ACHN (cell line): Measurements from ENCODE around the gene PDE1C.
"Not testable (repeated sequence)": the region's sequence is repeated elsewhere in the genome, so short reads cannot be mapped to it uniquely, and the experiment has no call there.

ENCODE experiments used
- DNase-seq: peaks from one replicate; pipeline ENCODE4 v3.0.0-alpha.2; 2015
- in situ Hi-C: cut with HindIII; loops from 2 replicates; pipeline ENCODE4 v1.10.0; 2017; ENCODE audit warnings: low sequenced_read_pairs, low pct_ligation_motif_present, low pct_unique_long_range_greater_than_20kb

The PDE1C gene

DNA sequence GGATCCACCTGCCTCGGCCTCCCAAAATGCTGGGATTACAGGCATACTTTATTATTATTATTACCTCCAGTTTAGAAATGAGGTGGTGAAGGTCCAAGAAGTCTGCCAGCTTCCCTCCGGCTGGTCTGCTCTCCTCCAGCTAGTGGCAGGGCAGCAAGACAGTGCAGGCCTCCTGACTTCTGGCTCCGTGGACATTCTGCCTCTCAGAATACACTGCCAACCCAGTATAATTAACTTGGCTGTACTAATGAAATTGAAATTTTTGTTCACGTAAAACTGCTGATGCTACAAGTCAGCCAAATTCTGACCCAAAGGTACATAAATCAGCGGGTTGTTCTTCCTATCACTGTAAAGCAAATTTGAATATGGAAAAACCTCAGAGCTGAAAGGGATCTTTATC is 7.6 kb upstream of the PDE1C start:
- no peak for DNase-seq
- in situ Hi-C loops = no loop called here

DNA sequence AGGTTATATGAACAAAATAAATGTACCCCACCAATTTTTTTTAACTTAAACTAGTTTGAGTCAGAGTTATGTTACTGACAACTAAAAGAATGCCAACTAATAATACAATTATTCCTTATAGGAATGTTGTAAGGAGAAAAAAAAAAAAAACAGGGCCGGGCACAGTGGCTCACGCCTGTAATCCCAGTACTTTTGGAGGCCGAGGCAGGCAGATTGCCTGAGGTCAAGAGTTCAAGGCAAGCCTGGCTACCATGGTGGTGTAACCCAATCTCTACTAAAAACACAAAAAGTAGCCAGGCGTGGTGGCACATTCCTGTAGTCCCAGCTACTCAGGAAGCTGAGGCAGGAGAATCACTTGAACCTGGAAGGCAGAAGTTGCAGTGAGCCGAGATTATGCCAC is 6.6 kb upstream of the PDE1C start:
- DNase-seq, in situ Hi-C loops: not testable (repeated sequence)

DNA sequence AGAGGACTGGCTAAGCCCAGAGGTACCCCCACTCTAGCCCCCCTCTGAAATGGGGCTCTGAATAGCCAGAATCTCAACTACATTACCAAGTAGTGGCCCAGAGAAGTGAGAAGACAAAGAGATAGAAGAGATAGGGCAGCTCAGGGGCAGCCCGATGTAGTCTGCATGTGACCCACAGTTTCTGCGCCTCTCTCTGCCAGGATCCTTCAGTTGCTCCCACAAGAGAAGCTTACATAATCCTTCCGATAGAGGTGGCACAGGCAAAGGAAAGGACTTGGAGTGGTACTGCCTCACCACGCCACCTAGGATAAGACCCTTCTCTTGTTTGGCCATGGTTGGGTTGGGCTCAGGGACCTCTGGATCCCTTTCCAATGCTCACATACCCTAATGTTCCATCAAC is 5.4 kb upstream of the PDE1C start:
- in situ Hi-C loops = no loop called here
- no peak for DNase-seq

DNA sequence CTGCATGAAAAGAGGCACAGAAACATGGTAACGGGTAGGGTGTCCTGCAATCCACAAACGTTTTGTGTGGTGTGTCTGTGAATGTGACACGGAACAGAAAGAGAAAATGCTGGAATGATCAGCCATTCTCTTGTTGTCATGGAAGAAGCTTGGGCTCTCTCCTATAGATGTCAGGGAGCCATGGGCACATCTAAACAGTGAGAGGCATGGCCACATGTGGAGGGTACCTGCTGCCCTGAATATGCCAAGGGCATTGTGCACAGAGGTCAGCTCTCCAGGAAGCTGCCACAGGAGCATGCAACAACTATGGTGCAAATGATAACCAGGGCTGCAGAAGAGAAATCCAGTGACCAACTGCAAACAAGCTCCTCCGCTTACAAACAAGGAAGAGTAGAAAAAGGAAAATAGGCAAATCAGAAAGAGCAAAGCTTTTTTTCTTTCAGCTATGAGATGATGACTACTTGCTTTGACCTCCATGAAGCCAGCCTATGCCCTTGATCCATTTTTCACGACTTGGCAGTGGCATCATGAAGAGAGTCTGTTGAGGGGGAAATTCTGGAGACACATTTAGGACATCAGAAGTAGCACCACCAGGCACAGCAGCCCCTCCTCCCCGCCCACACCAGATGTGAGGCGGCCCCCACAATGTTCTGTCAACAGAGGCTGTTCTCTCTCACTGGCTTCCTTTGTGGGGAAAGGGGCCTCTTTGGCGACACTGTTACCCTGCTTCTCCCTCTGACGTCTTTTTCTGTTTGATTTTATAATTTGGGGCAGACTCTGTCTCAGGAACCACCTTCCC is 4.8 kb upstream of the PDE1C start:
- DNase-seq = no peak
- in situ Hi-C loops = no loop called here

DNA sequence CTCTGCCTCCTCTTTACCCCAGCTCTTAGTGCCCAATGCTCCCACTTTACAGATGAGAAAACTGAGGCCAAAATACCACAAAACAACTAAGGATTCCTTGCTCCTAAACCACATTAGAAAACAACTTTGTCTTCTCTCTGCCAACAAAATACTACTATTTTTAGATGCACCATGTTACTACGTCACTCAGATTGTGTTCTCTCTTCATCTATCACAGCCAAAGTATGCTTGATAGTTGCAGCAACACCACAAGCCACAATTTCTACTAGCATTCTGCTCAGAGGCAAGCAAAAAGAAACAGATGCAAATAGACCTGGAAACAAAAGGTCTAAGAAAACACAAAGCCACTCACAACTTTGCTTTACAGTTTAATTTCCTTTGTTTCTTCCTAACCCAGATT is 3.3 kb upstream of the PDE1C start:
- no peak for DNase-seq
- in situ Hi-C loops = no loop called here

DNA sequence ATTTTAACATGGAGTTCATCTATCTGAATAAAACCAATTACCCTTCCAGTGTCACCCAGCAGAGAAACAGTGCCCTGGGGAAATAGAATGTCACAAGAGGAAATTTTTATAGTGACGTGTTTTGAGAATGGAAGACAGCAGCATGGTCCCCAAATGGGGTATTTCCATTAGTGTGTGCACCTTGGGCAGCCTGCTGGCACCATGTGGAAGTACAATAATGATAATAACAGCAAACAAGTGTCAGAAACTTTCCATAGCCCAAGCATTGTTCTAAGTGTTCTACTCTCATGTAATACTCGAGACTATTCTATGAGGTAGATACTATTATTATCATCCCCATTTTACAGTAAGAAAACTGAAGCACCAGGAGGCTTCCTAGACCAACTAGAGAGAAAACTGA is 2.2 kb upstream of the PDE1C start:
- DNase-seq = no peak
- in situ Hi-C loops = no loop called here

DNA sequence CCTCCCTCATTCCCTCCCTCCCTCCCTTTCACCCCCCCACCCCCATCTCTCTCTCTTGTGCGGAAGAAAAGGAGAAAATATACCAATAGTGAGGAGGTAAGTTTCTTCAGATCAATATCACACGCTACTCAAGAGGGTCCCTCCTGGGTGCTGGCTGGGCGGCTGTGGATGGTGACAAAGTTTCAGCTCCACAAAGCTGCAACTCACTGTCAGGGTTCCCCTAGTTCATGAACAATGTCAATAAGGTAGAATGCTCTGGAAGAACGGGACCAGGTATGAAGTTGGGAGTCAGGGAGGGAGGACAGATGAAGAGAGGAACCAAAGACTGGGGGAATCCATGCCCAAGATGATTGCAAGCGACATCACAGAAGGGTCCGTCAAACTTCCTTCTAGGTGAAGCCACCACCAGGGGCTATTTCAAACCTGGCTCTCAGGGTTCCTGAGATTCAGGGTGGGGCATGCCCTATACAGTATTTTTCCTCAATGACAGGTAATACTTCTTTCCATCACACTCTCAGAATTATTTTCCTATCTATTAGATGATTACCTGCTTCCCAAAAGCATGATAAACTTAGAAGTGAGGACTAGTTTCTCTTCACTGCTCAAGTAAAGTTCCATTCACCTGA is 1.4 kb upstream of the PDE1C start:
- no peak for DNase-seq
- in situ Hi-C loops = no loop called here

DNA sequence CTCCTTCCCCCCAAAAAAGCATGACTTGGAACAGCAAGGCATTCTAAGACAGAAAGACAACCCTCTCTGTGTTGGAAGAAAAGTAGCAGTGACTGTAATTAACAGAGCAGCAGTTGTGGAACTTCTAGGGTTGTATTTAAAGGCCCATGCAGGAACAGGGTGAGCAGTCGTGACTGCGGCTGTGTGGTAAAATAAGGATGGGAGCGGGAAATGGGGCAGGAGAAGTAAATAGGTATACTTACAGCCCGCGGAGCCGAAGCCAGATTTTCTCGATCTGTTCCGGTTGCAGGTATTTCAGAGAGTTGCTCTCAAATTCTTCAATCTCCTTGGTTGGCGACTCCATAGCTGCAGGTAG is 179 bp downstream of the PDE1C start:
- DNase-seq = no peak
- in situ Hi-C loops = no loop called here

DNA sequence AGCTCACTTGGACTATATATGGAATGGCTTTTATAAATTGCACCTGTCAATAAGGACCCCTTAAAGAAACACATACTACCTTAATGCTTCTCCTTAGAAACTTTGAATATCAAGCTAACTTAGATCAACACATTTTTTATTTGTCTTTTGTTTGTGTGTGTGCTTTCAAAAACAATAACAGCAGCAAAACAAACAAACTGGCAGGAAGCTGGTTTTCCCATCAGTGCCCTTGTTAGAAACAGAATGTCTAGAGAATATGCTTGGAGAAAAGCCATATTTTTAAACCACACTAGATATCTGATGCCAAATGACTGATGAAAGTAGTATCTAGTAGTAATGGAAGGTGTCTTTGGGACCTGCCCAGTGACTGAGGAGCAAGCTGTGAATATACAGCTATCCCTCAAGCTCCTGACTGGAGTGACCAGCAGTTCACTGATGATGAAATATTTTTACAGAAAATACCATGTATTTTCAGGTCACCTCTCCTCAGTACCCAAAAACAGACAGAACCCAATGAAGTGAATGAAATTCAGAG is 1.0 kb downstream of the PDE1C start:
- in situ Hi-C loops = no loop called here
- DNase-seq = no peak

DNA sequence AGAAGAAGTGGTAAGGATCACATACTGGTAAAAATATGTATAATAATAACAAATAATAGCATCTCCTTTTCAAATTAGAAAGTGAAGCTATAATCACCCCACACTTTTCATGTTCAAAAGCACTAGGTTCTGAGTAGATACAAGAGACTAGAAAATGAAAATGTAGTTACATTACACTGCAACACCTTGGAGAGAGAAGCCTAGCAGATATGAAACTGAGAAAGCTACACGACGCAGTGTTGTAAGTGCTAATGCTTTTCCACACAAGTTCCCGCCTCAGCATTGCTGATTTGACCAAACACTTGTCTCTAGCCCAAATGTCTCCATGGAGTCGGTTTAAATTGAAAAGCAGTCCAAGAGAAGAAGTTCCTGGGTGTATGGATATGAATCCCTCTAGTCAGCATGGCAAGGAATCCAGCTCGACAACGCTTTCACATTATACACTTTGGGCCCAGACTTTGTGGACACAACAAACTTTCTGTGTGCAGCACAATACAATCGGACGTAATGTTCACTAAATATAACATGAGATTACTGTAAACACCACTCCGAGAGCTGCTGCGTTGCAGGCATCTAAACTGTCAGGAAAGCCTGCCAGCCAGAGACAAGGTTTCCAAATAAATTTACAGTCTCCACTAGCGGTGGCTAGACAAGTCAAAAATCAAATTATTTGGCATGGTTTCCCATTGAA is 1.7 kb downstream of the PDE1C start:
- in situ Hi-C loops = no loop called here
- no peak for DNase-seq

DNA sequence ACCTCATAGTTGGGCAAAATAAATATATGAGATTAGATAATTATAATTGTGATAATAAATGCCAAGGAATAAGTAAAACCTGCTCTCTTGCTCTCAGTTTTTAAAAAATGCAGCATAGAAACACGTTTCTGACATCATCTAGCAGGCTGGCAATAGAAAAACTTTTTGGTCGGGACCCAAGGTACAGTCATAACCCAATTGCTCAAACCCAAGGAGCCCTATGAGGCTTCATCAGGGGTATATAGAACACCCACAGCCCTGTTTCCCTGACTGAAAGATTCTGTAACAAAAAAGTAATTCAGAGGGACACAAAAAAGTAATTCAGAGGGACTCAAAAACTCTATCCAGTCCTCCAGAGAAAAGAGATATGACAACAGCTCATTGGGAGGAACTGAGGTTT is 3.8 kb downstream of the PDE1C start:
- DNase-seq = no peak
- in situ Hi-C loops = no loop called here

DNA sequence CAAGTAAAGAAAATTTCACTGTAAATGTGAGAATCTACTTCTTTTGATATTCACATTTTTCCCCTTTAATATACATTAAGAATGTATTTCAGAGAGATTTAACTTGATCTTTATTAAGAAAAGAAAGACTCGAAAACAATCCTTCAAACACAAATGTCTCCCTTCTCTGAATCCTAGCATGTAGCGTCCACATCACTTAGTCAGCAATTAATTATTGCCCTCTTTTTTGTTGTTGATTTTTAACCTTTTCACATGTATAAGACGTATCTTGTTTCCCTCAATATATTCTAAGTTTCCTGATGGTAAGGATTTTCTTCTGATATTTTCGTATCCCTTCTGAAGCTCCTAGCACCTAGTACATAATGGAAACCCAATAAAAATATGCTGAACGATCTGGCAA is 6.6 kb downstream of the PDE1C start:
- no peak for DNase-seq
- in situ Hi-C loops = no loop called here

DNA sequence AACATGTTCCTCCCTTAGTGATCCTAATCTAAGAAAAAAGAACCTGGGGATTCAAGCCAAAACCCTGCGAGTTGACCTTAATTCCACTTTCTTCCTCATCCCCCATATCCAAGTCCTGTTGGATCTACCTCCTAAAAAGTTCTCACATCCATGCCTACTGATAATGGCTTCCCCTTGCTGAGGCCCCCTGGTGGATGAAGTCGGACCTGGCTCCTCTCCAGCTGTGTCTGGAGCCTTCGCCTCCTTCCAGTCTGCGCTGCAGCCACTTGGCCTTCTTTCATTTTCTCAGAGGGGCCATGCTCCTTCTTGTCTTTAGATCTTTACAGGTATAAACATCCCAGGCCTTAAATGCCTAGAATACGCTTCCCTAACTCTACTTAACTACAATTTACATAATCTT is 8.1 kb downstream of the PDE1C start:
- DNase-seq = peak; percentile 76
- in situ Hi-C loops = no loop called here

DNA sequence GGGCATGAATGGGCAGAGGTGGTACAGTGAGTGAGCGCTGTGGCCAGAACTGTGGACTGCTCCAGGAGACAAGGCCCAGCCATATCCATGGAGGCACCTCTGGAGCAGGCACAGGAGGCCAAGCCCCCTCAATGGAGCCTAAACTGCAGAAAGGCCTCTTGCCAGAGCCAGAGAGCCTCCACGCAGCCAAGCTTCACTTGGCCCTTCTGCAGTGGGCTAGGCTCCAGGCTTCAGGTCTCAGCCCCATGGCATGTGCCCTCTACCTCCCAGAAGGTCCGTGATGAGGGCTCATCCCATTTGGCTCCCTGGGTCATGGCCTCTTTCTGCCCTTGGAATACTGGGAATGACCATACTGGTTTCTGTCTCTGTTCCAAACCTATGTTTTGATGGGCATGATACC is 8.9 kb downstream of the PDE1C start:
- no peak for DNase-seq

DNA sequence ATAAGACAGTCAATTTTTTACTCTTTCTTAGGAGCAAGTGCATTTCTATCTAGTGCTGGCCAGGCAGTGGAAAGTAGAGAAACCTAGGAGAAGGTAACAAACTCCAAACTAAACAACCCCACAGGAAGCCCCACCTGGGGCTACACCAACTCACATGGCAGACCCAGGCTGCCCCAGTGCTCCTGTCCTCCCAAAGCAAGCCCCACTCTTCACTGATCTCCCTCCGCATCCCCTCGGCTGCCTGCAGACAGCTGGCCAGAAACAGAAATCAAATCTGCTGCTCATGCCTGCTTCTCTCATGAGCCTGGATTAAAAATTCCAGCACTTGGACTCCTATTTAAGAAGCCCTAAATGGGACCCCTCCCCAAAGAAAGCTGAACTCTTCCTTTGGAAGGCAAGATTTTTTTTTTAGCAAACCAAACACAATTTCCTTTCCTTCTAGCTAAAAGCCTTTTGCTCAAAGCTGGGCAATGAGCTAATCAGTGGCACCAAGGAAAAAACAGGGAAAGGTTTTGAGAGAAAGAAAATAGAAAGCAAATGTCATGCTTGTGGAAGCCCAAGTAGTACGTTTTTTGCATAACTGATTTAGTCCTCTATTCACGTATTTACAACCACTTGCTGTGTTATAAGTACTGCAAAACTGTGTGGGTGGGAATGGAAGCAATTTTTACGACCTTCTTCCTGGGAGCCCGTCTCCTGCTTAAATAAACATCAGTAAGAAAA is 10.8 kb downstream of the PDE1C start:
- in situ Hi-C loops = no loop called here
- no peak for DNase-seq

More for the DNA sequence above, 8.9 kb downstream of the PDE1C start:
- in situ Hi-C loops = no loop called here

DNA sequence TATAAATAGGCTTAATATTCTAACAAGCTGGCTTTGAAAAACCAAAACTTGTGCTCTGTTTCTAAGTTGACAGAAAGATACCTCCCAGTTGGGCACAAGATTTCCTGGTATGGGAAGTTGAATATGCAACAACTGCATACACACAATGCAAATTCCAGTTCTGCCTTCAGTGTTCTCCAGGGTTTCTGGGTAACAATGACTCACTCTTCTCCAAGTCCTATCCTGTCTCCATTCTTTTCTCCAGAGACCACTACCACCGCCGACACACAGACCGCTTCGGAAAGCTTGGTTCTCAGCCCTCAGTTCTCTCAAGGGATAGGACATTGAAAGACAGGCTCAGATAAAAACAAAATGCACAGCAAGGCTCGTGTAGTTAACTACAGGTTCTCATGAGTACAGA is 12.2 kb downstream of the PDE1C start:
- in situ Hi-C loops = no loop called here
- no peak for DNase-seq

DNA sequence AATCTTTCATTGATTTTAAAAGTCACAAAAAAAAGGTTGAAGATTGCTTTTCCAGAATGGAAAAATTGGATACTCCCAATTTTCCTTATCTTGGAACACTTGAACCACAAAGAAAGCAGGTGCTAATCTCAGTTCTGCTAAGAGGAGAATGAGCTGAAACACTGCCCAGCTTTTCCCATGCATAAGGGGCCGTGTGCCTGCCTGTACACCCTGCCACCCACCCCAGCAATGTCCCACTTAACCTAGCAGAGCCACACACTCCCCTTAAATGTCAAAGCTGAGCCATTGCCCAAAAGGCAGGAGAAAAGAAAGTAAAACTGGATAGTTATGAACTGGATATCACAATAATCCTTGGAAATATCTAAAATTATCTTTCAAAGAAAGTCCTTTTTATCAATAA is 13.4 kb downstream of the PDE1C start:
- DNase-seq = no peak
- in situ Hi-C loops = no loop called here

DNA sequence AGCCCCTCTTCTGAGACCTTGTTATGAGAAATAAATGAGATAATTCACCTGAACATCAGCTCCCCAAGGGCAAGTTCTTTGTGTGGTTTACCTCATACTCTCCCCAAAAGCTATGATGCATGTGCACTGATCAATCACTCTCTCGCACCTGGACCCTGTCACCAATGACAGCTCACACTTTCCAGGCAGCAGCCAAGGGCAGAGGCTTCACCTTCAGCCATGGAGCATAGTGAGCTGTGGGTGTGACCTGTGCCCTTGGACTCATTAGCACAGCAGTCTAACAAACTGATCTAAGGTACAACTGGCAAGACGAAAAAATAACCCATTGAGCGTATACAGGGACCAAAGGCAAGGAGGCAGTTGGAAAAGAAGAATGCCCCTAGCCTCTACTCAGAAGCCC is 17.0 kb downstream of the PDE1C start:
- in situ Hi-C loops = no loop called here
- DNase-seq = no peak

DNA sequence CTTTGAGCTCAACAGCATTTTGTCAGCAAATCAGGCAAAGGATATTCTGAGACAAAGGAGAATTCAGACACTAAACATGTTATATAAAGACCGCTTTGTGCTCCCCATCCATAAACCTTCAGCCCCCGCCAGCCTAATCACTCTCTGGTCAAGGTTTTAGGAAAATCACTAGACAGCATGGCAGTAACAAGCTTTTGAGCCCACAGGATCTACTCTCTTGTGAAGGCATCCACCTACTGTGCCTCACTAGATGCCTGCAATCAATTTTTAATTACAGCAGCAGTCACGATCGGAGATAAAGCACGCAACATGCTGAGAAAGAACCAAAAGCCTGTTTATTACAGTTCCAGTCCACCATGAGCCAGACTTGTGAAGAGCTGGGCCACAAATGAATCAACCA is 19.1 kb downstream of the PDE1C start:
- in situ Hi-C loops = no loop called here
- no peak for DNase-seq
